Measurements from ENCODE around the gene PLBD2.

PLBD2 gene

DNA sequence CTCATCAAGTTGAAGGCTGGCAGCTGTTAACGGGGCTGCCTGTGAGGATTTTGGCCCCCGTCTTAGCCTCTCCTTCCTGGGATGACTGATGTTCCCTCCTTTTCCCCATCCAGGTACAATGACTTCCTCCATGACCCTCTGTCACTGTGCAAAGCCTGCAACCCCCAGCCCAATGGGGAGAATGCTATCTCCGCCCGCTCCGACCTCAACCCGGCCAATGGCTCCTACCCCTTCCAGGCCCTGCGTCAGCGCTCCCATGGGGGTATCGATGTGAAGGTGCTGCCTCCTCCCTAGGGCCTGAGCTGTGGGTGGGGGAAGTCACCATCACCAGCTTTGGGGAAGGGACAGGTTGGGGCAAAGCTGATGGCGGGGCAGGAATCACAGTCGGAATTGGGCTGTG, 29.2 kb downstream of the PLBD2 start:
- no peak for DNase-seq
- no peak overlapping the region for H3K27ac ChIP-seq (ENCODE audit: low read length, poor library complexity, severe bottlenecking)
- no peak overlapping the region for H2AK5ac ChIP-seq (ENCODE audit: low read length, severe bottlenecking)
- H2BK120ac ChIP-seq (ENCODE audit: low read depth, low read length), result no peak overlapping the region
- no peak overlapping the region for H4K91ac ChIP-seq (ENCODE audit: low read length)
- H3K18ac ChIP-seq (ENCODE audit: low read depth in 1 of 2, low read length in 2 of 2), result no peak overlapping the region
- H3K4ac ChIP-seq (ENCODE audit: low read depth in 1 of 2, low read length in 2 of 2), result no peak overlapping the region
- H2BK12ac ChIP-seq (ENCODE audit: low read length in 2 of 2), result no peak overlapping the region
- no peak overlapping the region for H3K23ac ChIP-seq (ENCODE audit: low read length in 2 of 2)
- H3K14ac ChIP-seq (ENCODE audit: low read length in 2 of 2), result no peak overlapping the region
- no peak overlapping the region for H3K9ac ChIP-seq (ENCODE audit: low read length)
- no peak overlapping the region for H3K4me3 ChIP-seq (ENCODE audit: insufficient read depth in 1 of 2, low read depth in 1 of 2, low read length in 2 of 2)
- no peak overlapping the region for H3K4me2 ChIP-seq (ENCODE audit: low read length, poor library complexity, severe bottlenecking)
- no peaks in the 10 kb centered on the region for H3K79me1 ChIP-seq (replicated peaks; ENCODE audit: low read length, poor library complexity, severe bottlenecking)
- no peak overlapping the region for H4K8ac ChIP-seq (ENCODE audit: low read length)
- WGBS, result 99% methylated on average over 11 of the region's 11 CpGs
- H2BK15ac ChIP-seq (ENCODE audit: low read depth, poor library complexity, severe bottlenecking), result no peak overlapping the region
- no peaks in the 10 kb centered on the region for H3K27me3 ChIP-seq (ENCODE audit: control insufficient read depth in 1 of 2, insufficient read depth in 1 of 2, low read length in 2 of 2)
- no peak overlapping the region for H2AFZ ChIP-seq (ENCODE audit: low read depth, low read length)
- no peaks in the 10 kb centered on the region for H3K9me3 ChIP-seq (ENCODE audit: control insufficient read depth, low read length)
- H3K36me3 ChIP-seq (ENCODE audit: control insufficient read depth in 1 of 2, insufficient read depth in 2 of 2, low read depth in 1 of 2, low read length in 2 of 2), result peaks cover 63 to 75% of the 10 kb centered on the region in 2 experiments
- H2BK5ac ChIP-seq (ENCODE audit: low read depth, low read length, poor library complexity, severe bottlenecking), result no peak overlapping the region
- no peaks in the 10 kb centered on the region for H3K4me1 ChIP-seq (ENCODE audit: control insufficient read depth, insufficient read depth, low read depth, low read length)

DNA sequence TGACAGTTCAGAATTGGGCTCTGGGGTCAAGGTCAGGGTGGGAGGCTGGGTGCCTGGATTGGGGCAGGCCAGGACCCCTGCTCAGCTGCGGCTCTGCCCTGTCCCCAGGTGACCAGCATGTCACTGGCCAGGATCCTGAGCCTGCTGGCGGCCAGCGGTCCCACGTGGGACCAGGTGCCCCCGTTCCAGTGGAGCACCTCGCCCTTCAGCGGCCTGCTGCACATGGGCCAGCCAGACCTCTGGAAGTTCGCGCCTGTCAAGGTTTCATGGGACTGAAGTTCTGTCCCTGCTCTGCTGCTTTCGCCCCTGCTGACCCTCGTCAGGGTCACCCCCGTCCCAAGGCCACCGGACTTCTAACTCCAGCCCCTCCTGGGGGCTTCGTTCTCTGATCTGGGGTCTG, 30.0 kb downstream of the PLBD2 start:
- H3K79me1 ChIP-seq (replicated peaks; ENCODE audit: low read length, poor library complexity, severe bottlenecking), result no peaks in the 10 kb centered on the region
- H3K4ac ChIP-seq (ENCODE audit: low read depth in 1 of 2, low read length in 2 of 2), result no peak overlapping the region
- H2BK15ac ChIP-seq (ENCODE audit: low read depth, poor library complexity, severe bottlenecking), result no peak overlapping the region
- no peak overlapping the region for H3K23ac ChIP-seq (ENCODE audit: low read length in 2 of 2)
- no peak overlapping the region for H2AFZ ChIP-seq (ENCODE audit: low read depth, low read length)
- no peaks in the 10 kb centered on the region for H3K4me1 ChIP-seq (ENCODE audit: control insufficient read depth, insufficient read depth, low read depth, low read length)
- H2BK12ac ChIP-seq (ENCODE audit: low read length in 2 of 2), result no peak overlapping the region
- WGBS, result 95% methylated on average over 14 of the region's 14 CpGs
- H2BK5ac ChIP-seq (ENCODE audit: low read depth, low read length, poor library complexity, severe bottlenecking), result no peak overlapping the region
- H3K18ac ChIP-seq (ENCODE audit: low read depth in 1 of 2, low read length in 2 of 2), result no peak overlapping the region
- H3K27me3 ChIP-seq (ENCODE audit: control insufficient read depth in 1 of 2, insufficient read depth in 1 of 2, low read length in 2 of 2), result no peaks in the 10 kb centered on the region
- H3K4me3 ChIP-seq (ENCODE audit: insufficient read depth in 1 of 2, low read depth in 1 of 2, low read length in 2 of 2), result no peak overlapping the region
- no peaks in the 10 kb centered on the region for H3K9me3 ChIP-seq (ENCODE audit: control insufficient read depth, low read length)
- H4K91ac ChIP-seq (ENCODE audit: low read length), result peak overlapping the region; percentile 67
- H3K36me3 ChIP-seq (ENCODE audit: control insufficient read depth in 1 of 2, insufficient read depth in 2 of 2, low read depth in 1 of 2, low read length in 2 of 2), result peaks cover 63 to 69% of the 10 kb centered on the region in 2 experiments
- no peak for DNase-seq
- H3K14ac ChIP-seq (ENCODE audit: low read length in 2 of 2), result no peak overlapping the region
- H2AK5ac ChIP-seq (ENCODE audit: low read length, severe bottlenecking), result no peak overlapping the region
- no peak overlapping the region for H3K27ac ChIP-seq (ENCODE audit: low read length, poor library complexity, severe bottlenecking)
- H4K8ac ChIP-seq (ENCODE audit: low read length), result no peak overlapping the region
- no peak overlapping the region for H2BK120ac ChIP-seq (ENCODE audit: low read depth, low read length)
- H3K9ac ChIP-seq (ENCODE audit: low read length), result no peak overlapping the region
- no peak overlapping the region for H3K4me2 ChIP-seq (ENCODE audit: low read length, poor library complexity, severe bottlenecking)

DNA sequence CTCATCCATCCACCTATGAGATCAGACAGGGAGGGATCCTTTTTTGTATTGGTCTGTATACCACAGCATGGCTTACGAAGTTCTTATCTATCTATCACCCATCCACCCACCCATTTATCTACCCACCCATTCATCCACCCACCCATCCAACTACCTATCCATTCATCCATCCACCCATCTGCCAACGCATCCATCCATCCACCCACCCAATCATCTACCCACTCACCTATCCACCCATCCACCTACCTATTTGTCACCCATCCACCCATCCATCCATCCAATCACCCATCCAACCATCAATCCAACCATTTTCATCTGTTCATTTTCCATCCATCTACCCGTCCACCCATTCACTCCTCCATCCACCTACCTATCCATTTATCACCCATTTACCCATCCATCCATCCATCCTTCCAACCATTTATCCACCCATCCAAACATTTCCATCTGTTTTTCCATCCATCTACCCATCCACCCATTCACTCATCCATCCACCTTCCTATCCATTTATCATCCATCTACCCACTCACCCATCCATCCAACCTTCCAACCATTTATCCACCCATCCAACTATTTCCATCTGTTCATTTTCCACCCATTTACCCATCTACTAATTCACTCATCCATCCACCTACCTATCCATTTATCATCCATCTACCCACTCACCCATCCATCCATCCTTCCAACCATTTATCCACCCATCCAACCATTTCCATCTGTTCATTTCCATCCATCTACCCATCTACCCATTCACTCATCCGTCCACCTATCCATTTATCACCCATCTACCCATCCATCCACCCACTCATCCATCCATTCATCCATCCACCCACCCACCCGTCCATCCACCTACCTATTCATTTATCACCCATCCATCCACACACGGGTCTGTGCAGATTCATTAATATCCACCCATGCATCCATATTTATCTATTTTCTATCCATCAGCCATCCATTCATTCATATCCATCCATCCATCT, 32.0 kb downstream of the PLBD2 start:
- no peak overlapping the region for H2BK120ac ChIP-seq (ENCODE audit: low read depth, low read length)
- no peaks in the 10 kb centered on the region for H3K79me1 ChIP-seq (replicated peaks; ENCODE audit: low read length, poor library complexity, severe bottlenecking)
- no peak overlapping the region for H4K91ac ChIP-seq (ENCODE audit: low read length)
- no peak overlapping the region for H2AK5ac ChIP-seq (ENCODE audit: low read length, severe bottlenecking)
- H3K4me1 ChIP-seq (ENCODE audit: control insufficient read depth, insufficient read depth, low read depth, low read length), result no peaks in the 10 kb centered on the region
- no peak overlapping the region for H3K4ac ChIP-seq (ENCODE audit: low read depth in 1 of 2, low read length in 2 of 2)
- no peak overlapping the region for H4K8ac ChIP-seq (ENCODE audit: low read length)
- no peak overlapping the region for H2BK12ac ChIP-seq (ENCODE audit: low read length in 2 of 2)
- peaks cover 45 to 56% of the 10 kb centered on the region in 2 experiments for H3K36me3 ChIP-seq (ENCODE audit: control insufficient read depth in 1 of 2, insufficient read depth in 2 of 2, low read depth in 1 of 2, low read length in 2 of 2)
- no peak for DNase-seq
- H3K27me3 ChIP-seq (ENCODE audit: control insufficient read depth in 1 of 2, insufficient read depth in 1 of 2, low read length in 2 of 2), result no peaks in the 10 kb centered on the region
- no peak overlapping the region for H2AFZ ChIP-seq (ENCODE audit: low read depth, low read length)
- no peak overlapping the region for H2BK15ac ChIP-seq (ENCODE audit: low read depth, poor library complexity, severe bottlenecking)
- H3K9me3 ChIP-seq (ENCODE audit: control insufficient read depth, low read length), result no peaks in the 10 kb centered on the region
- H3K14ac ChIP-seq (ENCODE audit: low read length in 2 of 2), result no peak overlapping the region
- no peak overlapping the region for H2BK5ac ChIP-seq (ENCODE audit: low read depth, low read length, poor library complexity, severe bottlenecking)
- no peak overlapping the region for H3K23ac ChIP-seq (ENCODE audit: low read length in 2 of 2)
- no peak overlapping the region for H3K18ac ChIP-seq (ENCODE audit: low read depth in 1 of 2, low read length in 2 of 2)
- no peak overlapping the region for H3K9ac ChIP-seq (ENCODE audit: low read length)
- 91% methylated on average over 6 of the region's 6 CpGs for WGBS
- no peak overlapping the region for H3K27ac ChIP-seq (ENCODE audit: low read length, poor library complexity, severe bottlenecking)
- no peak overlapping the region for H3K4me3 ChIP-seq (ENCODE audit: insufficient read depth in 1 of 2, low read depth in 1 of 2, low read length in 2 of 2)
- no peak overlapping the region for H3K4me2 ChIP-seq (ENCODE audit: low read length, poor library complexity, severe bottlenecking)

DNA sequence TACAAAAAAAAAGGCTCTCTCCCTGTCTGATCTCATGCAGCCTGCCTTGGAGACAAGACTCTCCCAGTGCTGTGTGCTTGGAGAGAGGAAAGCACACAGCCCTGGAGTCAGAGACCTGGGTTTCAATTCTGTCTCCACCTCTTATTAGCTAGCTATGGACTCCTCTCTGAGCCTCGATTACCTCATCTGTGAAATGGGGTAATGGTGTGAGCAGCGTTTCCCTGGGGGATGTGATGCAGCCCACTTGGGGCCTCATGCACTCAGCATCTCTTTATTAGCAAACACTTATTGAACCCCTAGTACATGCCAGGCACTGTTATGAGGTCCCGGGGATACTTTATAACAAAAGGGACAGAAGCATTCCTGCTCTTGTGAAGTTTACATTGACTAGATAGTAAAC, 32.8 kb downstream of the PLBD2 start:
- Histone ChIP-seq H2BK120ac (ENCODE audit: low read depth, low read length) (no peak overlapping the region), H2BK5ac (ENCODE audit: low read depth, low read length, poor library complexity, severe bottlenecking) (no peak overlapping the region), H3K9ac (ENCODE audit: low read length) (no peak overlapping the region), H3K4me3 (ENCODE audit: insufficient read depth in 1 of 2, low read depth in 1 of 2, low read length in 2 of 2) (no peak overlapping the region), H2AFZ (ENCODE audit: low read depth, low read length) (no peak overlapping the region), H3K36me3 (ENCODE audit: control insufficient read depth in 1 of 2, insufficient read depth in 2 of 2, low read depth in 1 of 2, low read length in 2 of 2) (peaks cover 38 to 49% of the 10 kb centered on the region in 2 experiments), H3K23ac (ENCODE audit: low read length in 2 of 2) (no peak overlapping the region), H3K27ac (ENCODE audit: low read length, poor library complexity, severe bottlenecking) (no peak overlapping the region), H3K9me3 (ENCODE audit: control insufficient read depth, low read length) (no peaks in the 10 kb centered on the region), H3K4ac (ENCODE audit: low read depth in 1 of 2, low read length in 2 of 2) (no peak overlapping the region), H4K91ac (ENCODE audit: low read length) (no peak overlapping the region), H2BK15ac (ENCODE audit: low read depth, poor library complexity, severe bottlenecking) (no peak overlapping the region), H3K18ac (ENCODE audit: low read depth in 1 of 2, low read length in 2 of 2) (no peak overlapping the region), H3K4me2 (ENCODE audit: low read length, poor library complexity, severe bottlenecking) (no peak overlapping the region), H4K8ac (ENCODE audit: low read length) (no peak overlapping the region), H3K14ac (ENCODE audit: low read length in 2 of 2) (no peak overlapping the region), H2BK12ac (ENCODE audit: low read length in 2 of 2) (no peak overlapping the region), H3K79me1 (replicated peaks; ENCODE audit: low read length, poor library complexity, severe bottlenecking) (no peaks in the 10 kb centered on the region), H3K4me1 (ENCODE audit: control insufficient read depth, insufficient read depth, low read depth, low read length) (no peaks in the 10 kb centered on the region), H3K27me3 (ENCODE audit: control insufficient read depth in 1 of 2, insufficient read depth in 1 of 2, low read length in 2 of 2) (no peaks in the 10 kb centered on the region), H2AK5ac (ENCODE audit: low read length, severe bottlenecking) (no peak overlapping the region)
- 89% methylated on average over 3 of the region's 3 CpGs for WGBS
- no peak for DNase-seq
